B cell (primary cell): ENCODE data around the gene KRT82.

Experiments used
- EZH2 ChIP-seq: IDR thresholded peaks from 2 replicates; pipeline ENCODE4 v1.6.1; 2012; ENCODE audit warnings: borderline replicate concordance, low read depth, mild to moderate bottlenecking, moderate library complexity, low read length; ENCODE audit not compliant: insufficient read depth, poor library complexity, severe bottlenecking
- TF ChIP-seq, protein P1 (sequence below): fragments of 200-600 bp; IDR thresholded peaks from one replicate; pipeline ENCODE4 v1.8.0; 2022; ENCODE audit warnings: antibody characterized with exemption, mild to moderate bottlenecking

DNA sequence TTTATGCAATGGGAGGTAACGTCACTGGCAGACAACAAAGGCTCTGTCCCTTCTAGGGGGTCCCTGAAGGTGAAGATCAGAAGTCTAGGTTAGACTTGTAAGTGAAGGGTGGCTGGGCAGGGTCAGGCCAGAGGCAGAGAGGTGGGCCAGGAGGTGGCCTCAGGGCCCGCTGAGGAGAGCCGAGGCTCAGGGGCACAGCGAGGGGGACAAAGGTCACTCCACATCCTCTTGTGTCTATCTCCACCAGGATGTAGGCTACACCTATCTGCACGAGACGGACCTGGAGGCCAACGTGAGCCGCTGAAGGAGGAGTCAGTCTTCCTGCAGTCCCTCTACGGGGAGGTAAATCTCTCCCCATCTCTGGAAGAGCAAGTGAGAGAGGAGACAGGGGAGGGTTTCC lies 59.1 kb downstream of the KRT82 start:
- no peak for TF ChIP-seq EZH2
- TF ChIP-seq, protein P1, sequence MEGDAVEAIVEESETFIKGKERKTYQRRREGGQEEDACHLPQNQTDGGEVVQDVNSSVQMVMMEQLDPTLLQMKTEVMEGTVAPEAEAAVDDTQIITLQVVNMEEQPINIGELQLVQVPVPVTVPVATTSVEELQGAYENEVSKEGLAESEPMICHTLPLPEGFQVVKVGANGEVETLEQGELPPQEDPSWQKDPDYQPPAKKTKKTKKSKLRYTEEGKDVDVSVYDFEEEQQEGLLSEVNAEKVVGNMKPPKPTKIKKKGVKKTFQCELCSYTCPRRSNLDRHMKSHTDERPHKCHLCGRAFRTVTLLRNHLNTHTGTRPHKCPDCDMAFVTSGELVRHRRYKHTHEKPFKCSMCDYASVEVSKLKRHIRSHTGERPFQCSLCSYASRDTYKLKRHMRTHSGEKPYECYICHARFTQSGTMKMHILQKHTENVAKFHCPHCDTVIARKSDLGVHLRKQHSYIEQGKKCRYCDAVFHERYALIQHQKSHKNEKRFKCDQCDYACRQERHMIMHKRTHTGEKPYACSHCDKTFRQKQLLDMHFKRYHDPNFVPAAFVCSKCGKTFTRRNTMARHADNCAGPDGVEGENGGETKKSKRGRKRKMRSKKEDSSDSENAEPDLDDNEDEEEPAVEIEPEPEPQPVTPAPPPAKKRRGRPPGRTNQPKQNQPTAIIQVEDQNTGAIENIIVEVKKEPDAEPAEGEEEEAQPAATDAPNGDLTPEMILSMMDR = no peak
